Ectodermal cell (in vitro differentiated cells): ENCODE results near the gene RSBN1.

Experiments
- H3K27ac ChIP-seq: 2 replicates; pipeline ENCODE4 v1.7.0; 2013; ENCODE audit warnings: mild to moderate bottlenecking, low read depth, low read length; ENCODE audit not compliant: insufficient read depth, poor library complexity, severe bottlenecking
- H3K27me3 ChIP-seq: 2 replicates; pipeline ENCODE4 v1.7.0; 2013; ENCODE audit warnings: mild to moderate bottlenecking, low read length; ENCODE audit not compliant: insufficient read depth, control insufficient read depth, poor library complexity, severe bottlenecking
- H3K36me3 ChIP-seq: one replicate; pipeline ENCODE4 v1.7.0; 2013; ENCODE audit warnings: low read length; ENCODE audit not compliant: control insufficient read depth, insufficient read depth
- H3K4me1 ChIP-seq: one replicate; pipeline ENCODE4 v1.7.0; 2013; ENCODE audit warnings: low read length; ENCODE audit not compliant: control insufficient read depth, insufficient read depth
- H3K4me3 ChIP-seq: 2 replicates; pipeline ENCODE4 v1.7.0; 2013; ENCODE audit warnings: low read depth, low read length, control low read depth; ENCODE audit not compliant: insufficient read depth
- H3K9me3 ChIP-seq: 2 replicates; pipeline ENCODE4 v1.7.0; 2013; ENCODE audit warnings: mild to moderate bottlenecking, low read length, moderate library complexity; ENCODE audit not compliant: control insufficient read depth
- WGBS, 2 experiments: methylation state at CpG; one replicate each; pipeline ENCODE4 v1.1.7; 2013; ENCODE audit warnings: missing lambda C conversion rate in 2 of 2; 5-methylcytosine and 5-hydroxymethylcytosine counted together

Gene RSBN1

GRCh38 chr1:113800487-113800886 lies 11.8 kb downstream of the RSBN1 start:
- WGBS, 2 experiments: 93 to 95% methylated on average over 3 of the region's 3 CpGs
- Histone ChIP-seq H3K9me3 (no peaks in the 10 kb centered on the region), H3K4me3 (no peak overlapping the region), H3K36me3 (peaks cover 6% of the 10 kb centered on the region), H3K27me3 (no peaks in the 10 kb centered on the region), H3K4me1 (no peaks in the 10 kb centered on the region), H3K27ac (no peak overlapping the region)

GRCh38 chr1:113797472-113797871 lies 14.8 kb downstream of the RSBN1 start:
- H3K36me3 ChIP-seq: peaks cover 6% of the 10 kb centered on the region
- 86 to 98% methylated on average over 4 of the region's 4 CpGs for WGBS, 2 experiments
- no peak overlapping the region for H3K4me3 ChIP-seq
- H3K27ac ChIP-seq: no peak overlapping the region
- no peaks in the 10 kb centered on the region for H3K27me3 ChIP-seq
- no peaks in the 10 kb centered on the region for H3K4me1 ChIP-seq
- no peaks in the 10 kb centered on the region for H3K9me3 ChIP-seq

DNA sequence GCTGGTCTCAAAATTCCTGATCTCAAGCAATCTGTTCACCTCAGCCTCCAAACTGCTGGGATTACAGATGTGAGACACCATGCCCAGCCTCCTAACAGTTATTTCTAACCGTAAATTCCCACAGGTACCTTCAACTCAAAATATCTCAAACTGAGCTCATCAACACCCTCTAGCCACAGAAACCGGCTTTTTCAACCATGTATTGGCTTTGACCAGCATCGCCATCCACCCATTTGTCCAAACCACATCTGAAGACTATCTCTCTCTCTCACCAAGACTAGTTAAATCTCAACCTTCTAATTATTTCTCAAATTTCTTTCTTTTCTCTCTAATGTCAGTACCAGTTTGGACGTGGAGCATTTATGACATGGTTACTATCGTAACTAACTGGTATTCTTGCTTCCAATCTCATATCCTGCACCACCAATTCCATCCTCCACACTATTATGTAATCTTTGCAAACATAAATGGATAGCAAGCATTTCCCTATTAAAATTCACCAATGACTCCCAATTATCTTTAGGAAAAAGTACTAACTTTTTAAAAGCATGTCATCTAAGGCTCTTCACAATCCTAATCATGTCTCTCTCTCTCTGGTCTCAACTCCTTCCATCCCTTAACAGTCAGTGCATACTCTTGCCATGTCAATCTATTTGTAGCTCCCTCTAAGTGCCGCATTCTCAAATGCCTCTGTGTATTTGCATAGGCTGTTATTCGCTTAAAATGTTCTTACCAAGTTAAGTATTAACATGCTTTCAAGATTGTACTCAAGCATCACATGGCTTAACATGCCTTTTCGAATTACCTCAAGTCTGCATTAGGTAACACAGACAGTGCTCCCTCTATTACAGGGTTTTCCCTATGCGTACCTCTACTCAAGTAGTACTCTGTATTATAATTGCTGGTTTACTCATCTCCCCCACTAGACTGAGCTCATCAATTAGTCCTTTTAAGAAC lies 18.1 kb downstream of the RSBN1 start:
- Histone ChIP-seq H3K4me3 (no peak overlapping the region), H3K36me3 (peaks cover 6% of the 10 kb centered on the region), H3K9me3 (no peaks in the 10 kb centered on the region), H3K27me3 (no peaks in the 10 kb centered on the region), H3K27ac (no peak overlapping the region), H3K4me1 (no peaks in the 10 kb centered on the region)
- 95 to 96% methylated on average over 9 of the region's 9 CpGs for WGBS, 2 experiments

DNA sequence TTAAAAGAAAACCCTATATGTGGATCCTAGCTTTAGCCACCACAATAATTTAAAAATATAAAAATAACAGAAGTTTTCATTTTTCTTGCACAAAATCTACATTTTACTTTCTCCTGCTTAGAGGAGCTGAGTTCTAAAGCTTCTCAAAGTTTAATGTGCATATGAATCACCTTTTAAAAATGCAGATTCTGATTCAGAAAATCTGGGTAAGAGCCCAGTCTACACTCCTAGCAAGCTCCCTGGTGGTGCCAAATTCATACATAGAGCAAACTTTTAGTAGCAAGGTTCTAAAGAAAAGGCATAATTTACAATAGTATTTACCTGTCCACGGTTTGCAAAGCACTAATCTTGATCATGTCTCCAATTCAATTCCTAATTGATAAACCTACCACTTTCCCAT lies 19.3 kb downstream of the RSBN1 start:
- Histone ChIP-seq H3K27ac (no peak overlapping the region), H3K9me3 (no peaks in the 10 kb centered on the region), H3K36me3 (peaks cover 6% of the 10 kb centered on the region), H3K4me1 (no peaks in the 10 kb centered on the region), H3K4me3 (no peak overlapping the region), H3K27me3 (no peaks in the 10 kb centered on the region)
- 90 to 97% methylated on average over 1 of the region's 1 CpG for WGBS, 2 experiments

DNA sequence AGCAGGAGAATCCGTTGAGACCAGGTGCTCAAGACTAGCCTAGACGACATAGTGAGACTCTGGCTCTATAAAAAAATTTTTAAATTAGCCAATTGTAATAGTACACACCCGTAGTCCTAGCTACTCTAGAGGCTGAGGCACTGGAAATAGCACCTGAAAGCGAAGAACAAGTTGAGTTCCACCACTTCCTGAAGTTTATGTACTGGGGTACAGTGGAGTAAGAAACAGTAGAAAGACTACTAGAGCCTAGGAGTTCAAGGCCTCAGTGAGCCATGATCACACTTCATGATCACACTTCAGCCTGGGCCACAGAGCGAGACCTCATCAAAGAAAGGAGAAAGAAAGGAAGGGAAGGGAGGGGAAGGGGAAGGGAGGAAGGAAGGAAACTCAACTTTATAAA lies 19.8 kb downstream of the RSBN1 start:
- Histone ChIP-seq H3K27me3 (no peaks in the 10 kb centered on the region), H3K36me3 (peaks cover 3% of the 10 kb centered on the region), H3K9me3 (no peaks in the 10 kb centered on the region), H3K27ac (no peak overlapping the region), H3K4me1 (no peaks in the 10 kb centered on the region), H3K4me3 (no peak overlapping the region)
- 95% methylated on average over 5 of the region's 5 CpGs for WGBS, 2 experiments

DNA sequence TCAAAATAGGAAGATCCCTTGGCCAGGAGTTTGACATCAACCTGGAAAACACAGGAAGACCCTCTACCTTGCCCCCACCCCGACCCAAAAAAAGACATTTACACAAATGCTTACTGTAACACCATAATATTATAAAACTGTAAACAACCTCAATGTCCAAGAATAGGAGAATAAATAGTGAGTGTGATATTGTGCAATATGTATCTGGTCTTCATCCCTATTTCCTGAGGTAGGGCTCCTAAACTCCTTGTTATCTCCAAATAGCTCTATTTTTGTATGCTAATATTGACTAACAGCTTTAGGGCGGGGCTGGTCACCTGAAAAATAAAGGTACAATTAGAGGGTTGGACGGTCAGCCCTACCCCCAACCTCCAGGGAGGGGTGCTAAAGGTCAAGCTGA lies 23.5 kb downstream of the RSBN1 start:
- 87 to 93% methylated on average over 2 to 3 of the region's 3 CpGs for WGBS, 2 experiments
- H3K9me3 ChIP-seq: no peaks in the 10 kb centered on the region
- H3K27me3 ChIP-seq: no peaks in the 10 kb centered on the region
- no peaks in the 10 kb centered on the region for H3K4me1 ChIP-seq
- H3K36me3 ChIP-seq: no peaks in the 10 kb centered on the region
- H3K27ac ChIP-seq: no peak overlapping the region
- no peak overlapping the region for H3K4me3 ChIP-seq

DNA sequence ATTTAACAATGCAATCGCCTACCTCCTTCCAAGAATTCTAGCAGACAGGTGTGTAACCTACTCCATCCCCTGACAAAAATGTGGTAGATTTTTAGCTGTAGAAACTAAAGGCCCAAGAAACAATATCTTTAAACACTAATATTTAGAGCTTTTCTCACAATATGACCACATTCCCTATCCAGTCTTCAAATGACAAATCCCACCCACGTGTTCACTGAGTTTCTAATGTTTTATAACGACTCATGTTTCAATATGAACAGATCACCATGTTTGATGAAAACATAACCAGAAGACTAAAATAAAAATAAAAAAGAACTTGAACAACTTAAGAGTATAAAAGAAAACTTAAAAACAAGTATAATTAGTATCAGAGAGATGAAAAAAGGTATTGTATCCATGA lies 24.6 kb downstream of the RSBN1 start:
- no peak overlapping the region for H3K4me3 ChIP-seq
- no peaks in the 10 kb centered on the region for H3K36me3 ChIP-seq
- H3K4me1 ChIP-seq: no peaks in the 10 kb centered on the region
- H3K9me3 ChIP-seq: no peaks in the 10 kb centered on the region
- H3K27me3 ChIP-seq: no peaks in the 10 kb centered on the region
- no peak overlapping the region for H3K27ac ChIP-seq
- 96% methylated on average over 3 of the region's 3 CpGs for WGBS, 2 experiments

- no peaks in the 10 kb centered on the region for H3K4me1 ChIP-seq
- WGBS, 2 experiments: 67 to 92% methylated on average over 1 of the region's 1 CpG
- no peak overlapping the region for H3K4me3 ChIP-seq
- no peaks in the 10 kb centered on the region for H3K27me3 ChIP-seq
- H3K27ac ChIP-seq: no peak overlapping the region
- H3K9me3 ChIP-seq: no peaks in the 10 kb centered on the region
- H3K36me3 ChIP-seq: no peaks in the 10 kb centered on the region
Observed at GRCh38 chr1:113786069-113786468, 26.2 kb downstream of the RSBN1 start.

DNA sequence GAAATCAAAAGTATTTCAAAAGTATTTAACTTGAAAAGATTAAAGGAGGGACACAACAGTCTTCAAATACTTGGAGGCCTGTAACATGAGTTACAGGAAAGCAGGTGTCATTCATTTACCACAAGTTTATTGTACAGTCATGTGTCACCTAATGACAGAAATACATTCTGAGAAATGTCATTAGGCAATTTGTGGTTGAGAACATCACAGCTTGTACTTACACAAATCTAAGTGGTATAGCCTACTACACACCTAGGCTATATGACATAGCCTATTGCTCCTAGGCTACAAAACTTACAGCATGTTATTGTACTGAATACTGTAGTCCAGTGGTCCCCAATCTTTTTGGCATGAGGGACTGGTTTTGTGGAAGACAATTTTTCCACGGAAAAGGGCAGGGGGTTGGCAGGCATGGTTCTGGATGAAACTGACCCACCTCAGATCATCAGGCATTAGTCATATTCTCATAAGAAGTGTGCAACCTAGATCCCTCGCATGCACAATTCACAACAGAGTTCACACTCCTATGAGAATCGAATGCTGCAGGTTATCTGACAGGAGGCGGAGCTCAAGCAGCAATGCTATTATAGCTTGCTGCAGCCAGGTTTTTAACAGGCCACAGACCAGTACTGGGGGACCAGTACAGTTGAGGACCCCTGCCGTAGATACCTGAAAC lies 28.0 kb downstream of the RSBN1 start:
- Histone ChIP-seq H3K4me3 (no peak overlapping the region), H3K27me3 (no peaks in the 10 kb centered on the region), H3K27ac (no peak overlapping the region), H3K36me3 (no peaks in the 10 kb centered on the region), H3K4me1 (no peaks in the 10 kb centered on the region), H3K9me3 (no peaks in the 10 kb centered on the region)
- 93 to 95% methylated on average over 5 of the region's 5 CpGs for WGBS, 2 experiments

GRCh38 chr1:113783254-113784103 lies 28.8 kb downstream of the RSBN1 start:
- H3K27me3 ChIP-seq: no peaks in the 10 kb centered on the region
- no peak overlapping the region for H3K4me3 ChIP-seq
- no peaks in the 10 kb centered on the region for H3K9me3 ChIP-seq
- H3K36me3 ChIP-seq: no peaks in the 10 kb centered on the region
- no peak overlapping the region for H3K27ac ChIP-seq
- no peaks in the 10 kb centered on the region for H3K4me1 ChIP-seq
- WGBS, 2 experiments: 85 to 86% methylated on average over 3 to 4 of the region's 4 CpGs
